Suprapubic skin (tissue), 3 donors: ENCODE data around the gene EFCAB5.

ENCODE experiments used
- POLR2A ChIP-seq, 2 donors: fragments of 450-650 bp; IDR thresholded peaks; one replicate each; pipeline ENCODE4 v1.6.1; 2017; ENCODE audit warnings: antibody characterized with exemption in 2 of 2, mild to moderate bottlenecking in 2 of 2, moderate library complexity in 2 of 2
- TF ChIP-seq, protein P1 (sequence below), 2 donors: fragments of 200-600 bp in 1 of 2; fragments of 450-650 bp in 1 of 2; sonication (generic) in 1 of 2; IDR thresholded peaks; one replicate each; pipeline ENCODE4 v1.5.1; 2016 to 2019; ENCODE audit warnings: antibody characterized with exemption in 2 of 2, mild to moderate bottlenecking in 1 of 2, moderate library complexity in 1 of 2

DNA sequence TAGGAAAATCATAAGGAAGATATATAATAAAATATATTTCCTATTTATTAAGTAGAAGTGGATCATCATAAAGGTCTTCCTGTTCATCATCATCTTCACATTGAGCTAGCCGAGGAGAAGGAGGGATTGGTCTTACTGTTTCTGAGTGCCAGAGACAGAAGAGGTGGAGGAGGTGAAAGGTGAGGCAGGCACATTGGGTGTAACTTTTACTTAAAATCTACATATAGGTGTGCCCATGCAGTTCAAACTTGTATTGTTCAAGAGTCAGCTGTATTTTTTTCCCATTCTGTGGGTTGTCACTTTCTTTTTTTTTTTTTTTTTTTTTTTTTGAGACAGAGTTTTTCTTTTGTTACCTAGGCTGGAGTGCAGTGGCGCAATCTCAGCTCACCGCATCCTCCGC is 210.0 kb downstream of the EFCAB5 start:
- no peak for TF ChIP-seq POLR2A (IDR thresholded peaks at IDR 0.05)
- TF ChIP-seq, protein P1, sequence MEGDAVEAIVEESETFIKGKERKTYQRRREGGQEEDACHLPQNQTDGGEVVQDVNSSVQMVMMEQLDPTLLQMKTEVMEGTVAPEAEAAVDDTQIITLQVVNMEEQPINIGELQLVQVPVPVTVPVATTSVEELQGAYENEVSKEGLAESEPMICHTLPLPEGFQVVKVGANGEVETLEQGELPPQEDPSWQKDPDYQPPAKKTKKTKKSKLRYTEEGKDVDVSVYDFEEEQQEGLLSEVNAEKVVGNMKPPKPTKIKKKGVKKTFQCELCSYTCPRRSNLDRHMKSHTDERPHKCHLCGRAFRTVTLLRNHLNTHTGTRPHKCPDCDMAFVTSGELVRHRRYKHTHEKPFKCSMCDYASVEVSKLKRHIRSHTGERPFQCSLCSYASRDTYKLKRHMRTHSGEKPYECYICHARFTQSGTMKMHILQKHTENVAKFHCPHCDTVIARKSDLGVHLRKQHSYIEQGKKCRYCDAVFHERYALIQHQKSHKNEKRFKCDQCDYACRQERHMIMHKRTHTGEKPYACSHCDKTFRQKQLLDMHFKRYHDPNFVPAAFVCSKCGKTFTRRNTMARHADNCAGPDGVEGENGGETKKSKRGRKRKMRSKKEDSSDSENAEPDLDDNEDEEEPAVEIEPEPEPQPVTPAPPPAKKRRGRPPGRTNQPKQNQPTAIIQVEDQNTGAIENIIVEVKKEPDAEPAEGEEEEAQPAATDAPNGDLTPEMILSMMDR (IDR thresholded peaks at IDR 0.05): no peak
